Activated T-helper 9 cell treated with anti-CD3 and anti-CD28 coated beads, Interleukin-2, amount 50 U/mL, for 16 hours (primary cell): Measurements from ENCODE around the gene LUC7L3.
"Not testable (repeated sequence)": the region's sequence is repeated elsewhere in the genome, so short reads cannot be mapped to it uniquely, and the experiment has no call there.

Experiments
- DNase-seq: peaks from one replicate; pipeline ENCODE4 v3.0.0-alpha.2; 2020; ENCODE audit warnings: low read depth

LUC7L3 gene

DNA sequence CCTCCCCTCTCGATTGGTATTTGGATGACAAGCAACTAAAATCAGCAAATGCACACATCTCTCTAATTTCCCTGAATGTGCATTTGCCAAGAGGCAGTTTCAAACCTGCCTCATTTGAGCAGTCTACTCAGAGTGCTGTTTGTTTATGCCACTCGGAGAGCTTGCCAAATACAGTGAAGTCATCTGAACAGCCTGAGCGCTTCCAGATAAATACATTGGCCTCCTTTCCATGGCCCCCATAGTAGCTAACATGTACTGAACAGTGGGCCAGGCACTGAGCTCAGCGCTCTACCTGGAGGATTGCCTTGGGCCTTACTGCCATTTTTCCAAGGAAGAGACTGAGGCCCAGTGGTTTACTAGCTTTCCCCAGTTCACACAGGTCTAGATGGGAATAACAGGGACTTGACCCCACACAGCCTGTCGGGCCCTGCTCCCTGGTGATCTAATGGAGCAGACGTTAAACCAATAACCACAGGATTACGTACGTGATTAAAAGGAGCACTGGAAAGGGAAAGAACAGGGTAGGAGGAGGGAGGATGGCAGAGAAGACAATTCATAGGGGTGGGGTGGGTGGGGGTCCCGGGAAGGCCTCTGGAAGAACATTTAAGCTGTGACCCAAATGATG, 66.7 kb downstream of the LUC7L3 start:
- DNase-seq: no peak

DNA sequence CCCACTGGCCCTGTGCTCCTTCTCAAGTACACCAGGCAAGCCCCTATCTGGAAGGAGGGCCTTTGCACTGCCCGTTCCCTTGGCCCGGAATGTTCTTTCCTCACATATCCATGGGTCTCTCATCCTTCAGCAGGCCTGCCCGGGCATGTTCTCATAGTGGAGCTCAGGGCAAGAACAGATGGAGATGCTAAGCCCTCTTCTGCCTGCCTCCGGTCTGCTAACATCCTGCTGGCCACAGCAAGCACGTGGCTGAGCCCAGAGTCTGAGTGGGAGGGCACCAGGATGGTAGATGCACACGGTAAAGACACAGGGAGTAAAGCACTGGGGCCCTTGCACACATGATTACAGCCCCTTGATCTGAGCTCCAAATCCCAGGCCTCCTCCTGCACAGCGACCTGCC, 67.7 kb downstream of the LUC7L3 start:
- DNase-seq: no peak

DNA sequence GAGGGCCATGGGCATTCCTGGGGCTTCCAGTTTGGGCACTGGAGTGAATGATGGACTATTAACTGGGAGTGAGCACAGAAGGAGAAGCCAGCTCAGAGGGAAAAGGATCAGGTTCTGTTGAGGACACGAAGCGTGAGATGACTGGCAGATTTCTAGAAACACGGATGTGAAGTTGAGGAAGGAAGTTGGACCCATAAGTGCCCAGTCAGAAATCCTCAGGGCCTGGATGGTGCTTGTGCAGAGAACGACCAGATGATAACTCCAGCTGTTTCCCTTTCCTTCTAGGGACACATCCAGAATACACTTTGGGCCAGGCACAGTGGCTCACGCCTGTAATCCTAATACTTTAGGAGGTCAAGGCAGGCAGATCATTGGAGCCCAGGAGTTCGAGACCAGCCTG, 71.2 kb downstream of the LUC7L3 start:
- no peak for DNase-seq

DNA sequence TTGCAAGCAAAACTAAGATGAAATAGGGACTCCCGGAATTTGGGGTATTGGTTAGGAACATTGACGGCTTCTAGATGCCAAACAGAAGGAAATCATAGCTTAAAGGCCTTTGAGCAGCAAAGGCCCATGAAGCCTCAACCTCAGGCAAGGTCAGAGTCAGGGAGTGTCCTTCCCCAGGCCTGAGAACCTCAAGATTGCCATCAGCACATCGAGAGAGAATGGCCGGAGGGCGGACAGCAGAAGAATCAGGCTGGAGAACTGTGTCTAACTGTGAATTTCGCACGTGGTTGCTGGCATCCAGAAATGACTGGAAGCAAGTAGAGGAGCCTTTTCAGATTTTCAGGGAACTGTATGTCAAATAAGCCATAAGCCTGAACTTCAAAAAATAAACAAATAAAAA, 72.7 kb downstream of the LUC7L3 start:
- DNase-seq: no peak

DNA sequence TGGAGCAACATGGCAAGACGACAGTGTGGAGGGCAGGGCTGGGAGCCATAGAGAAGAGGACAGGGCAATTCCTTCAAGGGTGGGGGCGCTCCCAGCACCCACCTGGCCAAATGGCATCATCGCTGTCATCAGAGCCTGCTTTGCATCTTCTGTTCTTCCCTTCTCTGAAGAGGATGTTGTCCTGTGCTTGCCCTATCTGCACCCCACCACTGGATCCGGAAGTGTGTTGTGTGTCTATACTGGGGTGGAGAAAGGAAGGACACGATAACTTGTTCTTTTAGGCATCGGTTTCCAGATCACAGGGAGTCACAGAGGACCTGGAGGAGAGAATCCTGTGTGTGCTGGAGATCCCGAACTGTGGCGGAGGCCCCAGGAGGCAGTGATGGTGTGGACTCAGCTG, 73.6 kb downstream of the LUC7L3 start:
- DNase-seq: no peak

DNA sequence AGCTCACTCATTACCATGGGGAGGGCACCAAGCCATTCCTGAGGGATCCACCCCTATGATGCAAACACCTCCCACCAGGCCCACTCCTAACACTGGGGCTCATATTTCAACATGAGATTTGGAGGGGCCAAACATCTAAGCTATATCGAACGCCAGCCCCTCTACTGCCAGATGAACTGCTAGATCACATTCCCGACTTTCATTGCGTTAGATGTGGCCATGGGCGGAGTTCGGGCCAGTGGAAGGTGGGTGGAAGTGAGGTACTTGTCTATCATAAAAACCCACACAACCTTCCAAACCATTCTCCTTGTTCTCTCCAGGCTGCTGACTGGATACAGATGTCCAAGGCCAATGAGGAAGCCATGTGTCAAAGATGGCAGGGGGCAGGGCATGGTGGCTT, 75.0 kb downstream of the LUC7L3 start:
- DNase-seq: no peak

DNA sequence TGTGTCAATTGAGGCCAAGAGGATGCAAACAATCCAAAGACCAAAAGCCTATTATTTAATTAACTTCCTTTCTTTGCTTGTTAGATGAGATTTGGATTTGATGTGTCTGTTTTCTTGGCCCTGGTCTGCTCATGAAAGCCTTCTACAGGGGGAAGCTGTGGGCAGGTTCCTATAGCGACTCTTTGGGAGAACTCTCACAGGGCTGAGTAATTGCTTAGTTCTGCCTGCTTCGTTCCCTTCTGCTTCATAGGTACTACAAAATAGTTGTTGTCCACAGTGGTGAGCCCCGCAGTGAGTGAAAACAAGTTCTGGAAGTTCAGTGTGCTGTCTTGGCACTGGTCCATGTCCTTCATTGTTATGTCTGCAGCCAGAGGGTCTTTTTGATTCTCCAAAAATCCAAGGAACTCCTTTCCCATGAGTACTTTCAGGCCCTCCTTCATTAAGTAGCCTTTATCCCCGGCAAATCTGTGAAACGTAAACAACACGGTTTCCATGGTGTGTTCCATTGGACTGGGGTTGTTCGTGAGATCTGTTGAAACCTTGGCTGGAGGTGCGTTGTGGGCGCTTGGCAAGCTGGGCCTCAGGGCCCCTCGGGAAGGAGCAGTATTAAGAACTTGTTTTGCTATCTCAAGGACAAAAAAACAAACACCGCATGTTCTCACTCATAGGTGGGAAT, 77.9 kb downstream of the LUC7L3 start:
- DNase-seq: no peak

DNA sequence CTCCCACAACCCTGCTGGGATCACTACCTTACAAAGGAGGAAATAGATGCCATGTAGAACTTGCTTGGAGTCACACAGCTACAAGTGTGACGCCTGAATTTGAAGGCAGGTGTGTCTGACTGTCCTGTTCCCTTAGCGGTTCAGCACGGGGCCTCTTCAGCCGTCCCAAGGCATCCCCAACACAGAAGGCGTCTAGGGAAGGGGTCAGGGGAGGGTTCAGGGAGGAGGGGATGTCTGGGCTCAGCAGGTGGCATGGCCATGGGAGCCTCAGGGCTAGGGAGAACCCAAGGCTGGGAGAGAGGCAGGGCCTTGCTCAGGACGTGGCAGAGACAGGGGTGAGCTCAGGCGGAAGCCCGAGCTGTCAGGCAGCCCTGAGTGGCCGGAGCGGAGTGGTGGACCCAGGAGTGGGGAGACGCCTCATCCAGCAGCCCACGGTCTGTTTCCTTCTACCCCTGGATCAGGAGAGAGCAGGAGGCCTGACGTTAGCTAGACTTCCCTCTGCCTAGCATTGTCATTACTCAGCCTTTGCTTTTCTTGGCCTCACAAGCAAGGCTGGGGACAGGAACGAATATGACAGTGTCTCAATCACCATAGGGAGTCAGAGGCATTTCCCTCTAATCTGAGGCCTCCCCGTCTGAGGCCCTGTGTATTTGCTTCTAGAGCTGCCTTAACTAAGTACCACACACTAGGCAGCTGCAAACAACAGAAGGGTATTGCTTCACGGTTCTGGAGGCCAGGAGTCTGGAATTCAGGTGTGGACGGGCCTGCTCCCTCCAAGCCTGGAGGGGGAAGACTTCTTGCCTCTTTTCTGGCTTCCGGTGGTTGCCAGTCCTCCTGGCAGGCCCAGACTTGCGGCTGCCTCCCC, 79.3 kb downstream of the LUC7L3 start:
- DNase-seq: no peak

DNA sequence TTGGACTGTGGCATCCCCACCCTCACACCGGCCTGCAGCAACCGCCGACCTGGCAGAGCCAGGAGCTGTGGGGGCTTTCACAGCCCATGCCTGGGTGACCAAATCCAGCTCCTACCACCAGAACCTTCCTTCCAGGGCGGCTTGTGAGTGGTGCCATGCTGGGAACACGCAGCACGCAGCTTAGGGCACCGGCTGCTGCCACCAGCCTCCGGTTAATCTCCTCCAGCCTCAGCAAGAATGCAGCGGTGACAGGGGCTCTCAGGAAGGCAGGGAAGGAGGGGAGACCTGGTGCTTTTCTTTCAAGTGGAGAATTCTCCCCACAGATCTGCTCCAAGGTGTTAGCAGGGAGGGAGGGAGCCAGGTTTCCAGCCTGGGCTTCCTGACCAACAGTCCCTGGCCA, 80.2 kb downstream of the LUC7L3 start:
- no peak for DNase-seq

DNA sequence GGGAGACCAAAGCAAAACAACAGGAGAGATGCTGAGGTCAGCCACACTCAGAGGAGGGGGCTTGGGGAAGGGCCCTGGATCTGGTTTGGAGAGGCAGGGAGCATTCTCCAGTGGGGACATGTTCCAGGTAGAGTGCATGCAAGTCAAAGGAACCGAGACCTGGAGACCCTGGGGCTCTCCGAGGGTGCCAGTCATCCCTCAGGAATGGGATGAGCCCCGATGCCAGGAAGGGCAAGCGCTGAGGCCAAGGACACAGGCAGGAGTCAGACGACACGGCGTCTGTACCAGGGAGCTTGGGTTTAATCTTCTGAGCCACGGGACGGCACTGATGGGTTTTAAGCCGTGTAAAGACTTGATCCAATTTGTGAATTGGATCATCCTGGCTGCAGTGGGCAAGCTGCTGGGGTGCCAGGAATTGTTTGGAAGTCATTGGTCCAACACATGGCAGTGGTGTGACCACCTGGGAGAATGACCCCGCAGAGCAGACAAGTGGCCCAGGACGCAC, 80.8 kb downstream of the LUC7L3 start:
- DNase-seq: no peak

DNA sequence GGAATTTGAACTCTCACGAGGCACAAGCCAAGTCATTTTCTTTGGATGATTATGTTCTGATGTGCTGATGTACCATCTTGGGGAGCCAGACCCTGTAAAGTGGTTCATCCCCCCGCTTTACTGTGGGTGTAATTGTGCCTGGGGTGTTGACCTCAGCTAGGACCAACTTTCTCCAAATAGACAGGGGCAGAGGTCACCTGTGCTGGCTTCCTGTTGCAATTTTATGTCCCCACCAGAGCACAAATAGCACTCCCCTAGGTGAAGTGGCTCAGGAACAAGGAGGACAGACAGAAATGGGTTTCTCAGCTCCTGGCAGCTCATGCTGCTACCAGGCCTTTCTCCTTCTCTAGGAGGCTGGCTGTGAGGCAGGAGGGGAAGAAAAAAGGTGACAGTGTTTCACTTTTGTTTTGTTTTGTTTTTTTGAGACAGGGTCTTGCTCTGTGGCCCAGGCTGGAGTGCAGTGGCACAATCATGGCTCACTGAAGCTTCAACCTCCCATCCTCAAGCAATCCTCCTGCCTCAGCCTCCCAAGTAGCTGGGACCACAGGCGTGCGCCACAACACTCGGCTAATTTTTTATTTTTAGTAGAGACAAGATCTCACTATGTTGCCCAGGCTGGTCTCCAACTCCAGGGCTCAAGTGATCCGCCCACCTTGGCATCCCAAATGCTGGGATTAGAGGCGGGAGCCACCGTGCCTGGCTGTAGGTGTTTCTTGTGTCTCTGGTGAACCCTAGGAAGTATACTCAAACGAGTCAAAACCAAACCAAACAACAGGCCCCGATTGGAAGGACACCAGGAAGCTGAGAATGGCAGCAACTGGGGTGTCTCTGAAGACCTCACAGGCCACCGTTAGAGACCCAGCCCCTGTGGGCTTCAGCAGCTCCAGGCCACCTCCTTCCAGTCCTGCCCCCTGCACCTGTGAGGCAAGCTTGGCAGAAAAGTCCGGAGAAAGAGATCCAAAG, 83.5 kb downstream of the LUC7L3 start:
- no peak for DNase-seq

DNA sequence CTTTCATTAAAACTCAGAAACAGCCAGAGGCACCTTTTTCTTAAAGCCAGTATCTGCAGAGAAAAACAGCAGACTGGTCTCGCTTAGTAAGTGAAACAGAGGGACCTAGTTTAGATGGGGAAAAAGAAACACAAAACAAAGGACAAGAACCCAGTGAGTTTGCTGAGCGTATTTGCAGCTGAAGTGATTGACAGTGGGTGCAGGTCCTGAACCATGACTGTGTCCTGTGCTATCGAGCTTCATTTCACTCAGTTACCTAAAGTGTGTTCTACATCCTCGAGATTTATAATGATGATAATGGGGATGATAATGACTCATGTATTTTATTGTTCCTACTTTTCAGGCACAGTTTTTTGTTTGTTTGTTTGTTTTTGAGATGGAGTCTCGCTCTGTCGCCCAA, 84.3 kb downstream of the LUC7L3 start:
- no peak for DNase-seq

DNA sequence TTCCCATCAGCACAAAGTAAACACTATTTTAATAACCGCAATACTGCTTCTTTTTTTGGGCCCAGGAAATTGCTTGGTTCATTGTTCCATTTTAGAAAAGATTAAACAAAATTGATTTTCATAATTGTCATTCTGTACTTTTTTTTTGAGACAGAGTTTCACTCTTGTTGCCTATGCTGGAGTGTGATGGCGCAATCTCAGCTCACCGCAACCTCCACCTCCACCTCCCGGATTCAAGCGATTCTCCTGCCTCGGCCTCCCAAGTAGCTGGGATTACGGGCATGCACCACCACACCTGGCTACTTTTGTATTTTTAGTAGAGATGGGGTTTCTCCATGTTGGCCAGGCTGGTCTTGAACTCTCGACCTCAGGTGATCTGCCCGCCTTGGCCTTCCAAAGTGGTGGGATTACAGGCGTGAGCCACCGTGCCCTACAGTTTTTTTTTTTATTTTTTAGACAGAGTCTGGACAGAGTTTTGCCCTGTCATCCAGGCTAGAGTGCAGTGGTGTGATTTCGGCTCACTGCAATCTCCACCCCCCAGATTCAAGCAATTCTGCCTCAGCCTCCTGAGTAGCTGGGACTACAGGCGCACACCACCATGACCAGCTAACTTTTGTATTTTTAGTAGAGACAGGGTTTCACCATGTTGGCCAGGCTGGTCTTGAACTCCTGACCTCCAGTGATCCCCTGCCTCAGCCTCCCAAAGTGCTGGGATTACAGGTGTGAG, 85.5 kb downstream of the LUC7L3 start:
- DNase-seq: not testable (repeated sequence)

DNA sequence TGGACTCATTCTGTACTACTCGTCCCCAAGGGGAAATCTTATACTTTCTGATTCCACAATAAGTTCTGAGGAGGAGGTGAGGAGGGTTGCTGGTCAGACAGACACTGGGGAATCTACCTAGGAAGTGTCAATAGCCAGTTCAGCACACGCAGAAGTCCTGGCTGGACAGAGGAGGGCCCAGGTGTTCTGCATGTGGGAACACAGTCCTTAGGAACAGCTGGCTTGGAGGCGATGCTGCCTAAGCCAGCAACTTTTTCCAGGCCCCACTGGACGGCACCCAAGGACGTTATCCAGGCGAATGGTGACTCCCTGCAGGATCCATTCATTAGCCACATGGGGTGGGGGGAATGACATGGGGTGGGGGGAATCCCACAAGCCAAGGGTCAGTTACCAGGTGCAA, 86.1 kb downstream of the LUC7L3 start:
- no peak for DNase-seq
